ENCODE results near the gene CAB39.
"Not testable (repeated sequence)": the region's sequence is repeated elsewhere in the genome, so short reads cannot be mapped to it uniquely, and the experiment has no call there.

Gene CAB39

GRCh38 chr2:230724957-230725356, 12.3 kb downstream of the CAB39 start:
- H3K9me3 ChIP-seq (ENCODE audit: control insufficient read depth, insufficient read depth, low read length); H3K4me1 ChIP-seq (ENCODE audit: control insufficient read depth, insufficient read depth, low read length); H3K36me3 ChIP-seq (ENCODE audit: control insufficient read depth, insufficient read depth, low read length); H3K27me3 ChIP-seq (ENCODE audit: control insufficient read depth, insufficient read depth, low read length); H3K4me3 ChIP-seq (ENCODE audit: low read length); H3K27ac ChIP-seq (ENCODE audit: low read length); DNase-seq (ENCODE audit: low read depth, low spot score): not testable (repeated sequence)
- WGBS (ENCODE audit: insufficient coverage, insufficient read length): no CpG with 5 or more reads among the region's 14 CpGs

DNA sequence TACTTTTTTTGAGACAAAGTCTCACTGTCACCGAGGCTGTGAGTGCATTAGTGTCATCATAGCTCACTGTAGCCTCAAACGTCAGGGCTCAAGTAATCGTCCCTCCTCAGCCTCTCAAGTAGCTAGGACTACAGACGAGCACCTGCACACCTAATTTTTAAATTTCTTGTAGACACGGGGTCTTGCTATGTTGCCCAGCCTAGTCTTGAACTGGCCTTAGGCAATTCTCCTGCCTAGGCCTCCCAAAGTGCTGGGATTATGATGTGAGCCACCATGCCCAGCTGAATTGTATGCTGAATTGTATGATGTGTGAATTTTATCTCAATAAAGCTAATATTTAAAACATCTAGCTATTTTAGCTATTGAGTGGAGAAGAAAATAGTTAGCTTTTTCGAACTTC, 18.9 kb downstream of the CAB39 start:
- H3K27ac ChIP-seq (ENCODE audit: low read length): no peak overlapping the region
- no CpG with 5 or more reads among the region's 6 CpGs for WGBS (ENCODE audit: insufficient coverage, insufficient read length)
- H3K9me3 ChIP-seq (ENCODE audit: control insufficient read depth, insufficient read depth, low read length): no peaks in the 10 kb centered on the region
- no peaks in the 10 kb centered on the region for H3K36me3 ChIP-seq (ENCODE audit: control insufficient read depth, insufficient read depth, low read length)
- H3K4me3 ChIP-seq (ENCODE audit: low read length): no peak overlapping the region
- H3K27me3 ChIP-seq (ENCODE audit: control insufficient read depth, insufficient read depth, low read length): no peaks in the 10 kb centered on the region
- DNase-seq (ENCODE audit: low read depth, low spot score): no peak
- H3K4me1 ChIP-seq (ENCODE audit: control insufficient read depth, insufficient read depth, low read length): no peaks in the 10 kb centered on the region; the same call in 1 of the 2 replicates

DNA sequence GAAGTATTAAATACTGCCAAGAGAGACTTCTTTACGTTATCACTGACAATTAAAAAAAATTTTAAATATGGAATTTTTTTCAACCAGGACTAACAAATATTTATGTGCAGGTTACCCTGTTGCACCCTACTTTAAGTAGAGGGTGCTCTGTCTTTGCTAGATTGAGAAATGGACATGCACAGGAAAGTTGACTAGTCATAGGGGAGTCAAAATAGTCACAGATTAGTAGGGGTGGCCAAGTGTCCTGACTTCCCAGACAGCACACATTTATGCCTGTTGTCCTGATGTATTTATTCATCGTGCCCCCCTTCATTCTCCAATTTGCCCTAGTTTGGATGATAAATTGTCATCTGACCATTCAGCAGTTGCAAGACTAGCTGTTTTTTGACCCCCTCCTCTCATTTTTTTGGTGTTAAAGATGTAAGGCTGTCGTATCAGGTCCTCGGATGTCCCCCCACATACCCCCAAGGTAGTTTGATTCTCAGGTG, 20.3 kb downstream of the CAB39 start:
- Histone ChIP-seq H3K27me3 (ENCODE audit: control insufficient read depth, insufficient read depth, low read length) (no peaks in the 10 kb centered on the region), H3K9me3 (ENCODE audit: control insufficient read depth, insufficient read depth, low read length) (no peaks in the 10 kb centered on the region), H3K4me3 (ENCODE audit: low read length) (no peak overlapping the region), H3K27ac (ENCODE audit: low read length) (no peak overlapping the region), H3K4me1 (ENCODE audit: control insufficient read depth, insufficient read depth, low read length) (no peaks in the 10 kb centered on the region; the same call in 1 of the 2 replicates), H3K36me3 (ENCODE audit: control insufficient read depth, insufficient read depth, low read length) (no peaks in the 10 kb centered on the region)
- no CpG with 5 or more reads among the region's 4 CpGs for WGBS (ENCODE audit: insufficient coverage, insufficient read length)
- no peak for DNase-seq (ENCODE audit: low read depth, low spot score)

DNA sequence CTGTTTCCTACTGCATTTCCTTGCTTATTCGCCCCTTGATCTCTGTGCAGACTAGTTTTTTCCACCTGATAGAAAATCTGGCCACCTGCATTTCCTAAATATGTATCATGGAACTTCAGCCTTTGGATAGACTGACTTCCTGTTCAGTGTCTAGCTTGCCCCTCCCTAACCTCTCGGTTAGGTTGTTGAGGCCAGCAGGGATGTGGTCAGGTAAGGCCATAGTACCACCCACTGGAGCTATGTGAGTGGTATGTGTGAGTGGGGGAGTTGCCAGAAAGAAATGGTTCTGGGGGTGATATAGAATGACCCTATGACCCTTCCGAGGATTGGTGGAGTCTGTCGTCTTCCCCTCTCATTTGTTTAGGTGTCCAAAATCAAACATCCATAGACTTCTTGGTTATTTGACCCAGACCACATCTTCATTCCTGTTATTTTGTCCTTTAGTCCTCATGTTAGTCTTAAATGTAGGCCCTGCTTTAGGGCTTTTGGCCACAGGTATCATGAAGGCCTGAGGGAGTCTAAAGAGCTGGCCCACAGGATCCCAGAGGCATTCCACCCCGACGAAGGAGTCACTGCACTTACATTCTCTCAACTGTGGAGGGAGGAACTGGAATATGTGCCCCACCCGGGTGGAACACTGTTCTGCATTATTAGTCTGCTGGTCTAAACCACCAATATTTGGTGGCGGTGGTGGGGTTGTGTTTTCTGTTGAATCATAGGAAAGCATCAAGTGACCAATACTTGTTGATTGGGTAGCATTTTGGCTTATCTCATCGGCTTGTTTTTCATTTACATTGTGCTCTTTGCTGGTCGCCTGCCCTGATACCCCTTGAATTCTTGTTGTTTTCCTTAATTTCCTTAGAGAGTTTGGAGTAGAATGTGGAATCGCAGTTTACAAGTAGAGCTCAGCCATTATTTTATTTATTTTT, 21.9 kb downstream of the CAB39 start:
- no CpG with 5 or more reads among the region's 11 CpGs for WGBS (ENCODE audit: insufficient coverage, insufficient read length)
- H3K36me3 ChIP-seq (ENCODE audit: control insufficient read depth, insufficient read depth, low read length): no peaks in the 10 kb centered on the region
- no peaks in the 10 kb centered on the region for H3K9me3 ChIP-seq (ENCODE audit: control insufficient read depth, insufficient read depth, low read length)
- H3K27me3 ChIP-seq (ENCODE audit: control insufficient read depth, insufficient read depth, low read length): no peaks in the 10 kb centered on the region
- H3K27ac ChIP-seq (ENCODE audit: low read length): no peak overlapping the region
- DNase-seq (ENCODE audit: low read depth, low spot score): no peak
- H3K4me1 ChIP-seq (ENCODE audit: control insufficient read depth, insufficient read depth, low read length): no peaks in the 10 kb centered on the region; the same call in 1 of the 2 replicates
- H3K4me3 ChIP-seq (ENCODE audit: low read length): no peak overlapping the region

GRCh38 chr2:230735884-230736283, 23.2 kb downstream of the CAB39 start:
- Histone ChIP-seq H3K9me3 (ENCODE audit: control insufficient read depth, insufficient read depth, low read length) (no peaks in the 10 kb centered on the region), H3K36me3 (ENCODE audit: control insufficient read depth, insufficient read depth, low read length) (no peaks in the 10 kb centered on the region), H3K27me3 (ENCODE audit: control insufficient read depth, insufficient read depth, low read length) (no peaks in the 10 kb centered on the region), H3K4me1 (ENCODE audit: control insufficient read depth, insufficient read depth, low read length) (no peaks in the 10 kb centered on the region; the same call in 1 of the 2 replicates), H3K27ac (ENCODE audit: low read length) (no peak overlapping the region), H3K4me3 (ENCODE audit: low read length) (no peak overlapping the region)
- DNase-seq (ENCODE audit: low read depth, low spot score): no peak
- no CpG with 5 or more reads among the region's 2 CpGs for WGBS (ENCODE audit: insufficient coverage, insufficient read length)

- Histone ChIP-seq H3K4me1 (ENCODE audit: control insufficient read depth, insufficient read depth, low read length) (no peaks in the 10 kb centered on the region; the same call in 1 of the 2 replicates), H3K27me3 (ENCODE audit: control insufficient read depth, insufficient read depth, low read length) (no peaks in the 10 kb centered on the region), H3K27ac (ENCODE audit: low read length) (no peak overlapping the region), H3K9me3 (ENCODE audit: control insufficient read depth, insufficient read depth, low read length) (no peaks in the 10 kb centered on the region), H3K4me3 (ENCODE audit: low read length) (no peak overlapping the region), H3K36me3 (ENCODE audit: control insufficient read depth, insufficient read depth, low read length) (no peaks in the 10 kb centered on the region)
- WGBS (ENCODE audit: insufficient coverage, insufficient read length): no CpG with 5 or more reads among the region's 5 CpGs
- DNase-seq (ENCODE audit: low read depth, low spot score): no peak
Measured at GRCh38 chr2:230737300-230737699, 24.7 kb downstream of the CAB39 start.

GRCh38 chr2:230737791-230738226, 25.2 kb downstream of the CAB39 start:
- Histone ChIP-seq H3K4me3 (ENCODE audit: low read length) (no peak overlapping the region), H3K36me3 (ENCODE audit: control insufficient read depth, insufficient read depth, low read length) (no peaks in the 10 kb centered on the region), H3K9me3 (ENCODE audit: control insufficient read depth, insufficient read depth, low read length) (no peaks in the 10 kb centered on the region), H3K27me3 (ENCODE audit: control insufficient read depth, insufficient read depth, low read length) (no peaks in the 10 kb centered on the region), H3K4me1 (ENCODE audit: control insufficient read depth, insufficient read depth, low read length) (no peaks in the 10 kb centered on the region; the same call in 1 of the 2 replicates), H3K27ac (ENCODE audit: low read length) (no peak overlapping the region)
- WGBS (ENCODE audit: insufficient coverage, insufficient read length): no CpG with 5 or more reads among the region's 6 CpGs
- no peak for DNase-seq (ENCODE audit: low read depth, low spot score)

DNA sequence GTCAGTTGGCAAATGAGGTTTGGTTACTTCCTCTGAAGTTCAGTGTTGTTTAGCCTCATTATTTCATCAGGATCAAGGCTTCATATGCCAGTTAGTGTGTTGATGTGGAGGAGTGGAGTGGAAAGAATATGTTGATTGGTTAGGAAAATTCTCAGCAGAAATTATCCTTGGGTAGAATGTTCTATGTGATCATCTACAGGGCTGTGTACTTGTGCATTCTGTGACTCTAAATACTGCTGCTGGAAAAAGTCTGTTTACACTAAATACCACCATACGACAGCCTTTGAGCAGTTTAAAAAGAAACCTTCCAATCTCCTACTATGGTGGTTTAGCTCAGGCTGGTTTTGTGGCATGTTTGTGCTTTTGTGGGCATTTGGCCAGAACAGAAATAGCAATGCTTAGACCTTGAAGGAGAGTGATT, 25.8 kb downstream of the CAB39 start:
- DNase-seq (ENCODE audit: low read depth, low spot score): no peak
- H3K27me3 ChIP-seq (ENCODE audit: control insufficient read depth, insufficient read depth, low read length): no peaks in the 10 kb centered on the region
- no peaks in the 10 kb centered on the region for H3K36me3 ChIP-seq (ENCODE audit: control insufficient read depth, insufficient read depth, low read length)
- no peaks in the 10 kb centered on the region for H3K9me3 ChIP-seq (ENCODE audit: control insufficient read depth, insufficient read depth, low read length)
- no peak overlapping the region for H3K4me3 ChIP-seq (ENCODE audit: low read length)
- H3K4me1 ChIP-seq (ENCODE audit: control insufficient read depth, insufficient read depth, low read length): no peaks in the 10 kb centered on the region; the same call in 1 of the 2 replicates
- no CpG with 5 or more reads among the region's 1 CpG for whole genome bisulfite sequencing (ENCODE audit: insufficient coverage, insufficient read length)
- no peak overlapping the region for H3K27ac ChIP-seq (ENCODE audit: low read length)

DNA sequence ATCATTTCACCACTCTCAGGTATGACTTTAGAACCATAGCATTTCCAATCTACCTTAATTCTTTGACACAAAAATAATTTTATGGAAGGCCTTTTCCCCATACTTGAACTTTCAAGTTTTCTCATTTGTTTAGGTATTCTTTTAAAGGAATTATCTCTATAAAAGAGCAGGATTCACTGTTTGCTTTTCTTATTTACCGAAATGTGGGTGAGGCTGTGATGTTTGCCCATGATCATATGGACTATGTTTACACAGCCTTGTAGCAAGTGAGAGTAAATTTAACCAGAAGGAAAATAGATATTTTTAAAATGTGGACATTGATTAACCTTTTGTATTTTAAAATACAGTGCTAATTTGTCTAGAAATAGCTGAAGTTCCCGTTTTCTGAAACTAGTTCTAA, 26.3 kb downstream of the CAB39 start:
- Histone ChIP-seq H3K36me3 (ENCODE audit: control insufficient read depth, insufficient read depth, low read length) (no peaks in the 10 kb centered on the region), H3K9me3 (ENCODE audit: control insufficient read depth, insufficient read depth, low read length) (no peaks in the 10 kb centered on the region), H3K4me1 (ENCODE audit: control insufficient read depth, insufficient read depth, low read length) (no peaks in the 10 kb centered on the region; the same call in 1 of the 2 replicates), H3K4me3 (ENCODE audit: low read length) (no peak overlapping the region), H3K27ac (ENCODE audit: low read length) (no peak overlapping the region), H3K27me3 (ENCODE audit: control insufficient read depth, insufficient read depth, low read length) (no peaks in the 10 kb centered on the region)
- DNase-seq (ENCODE audit: low read depth, low spot score): no peak
- no CpG with 5 or more reads among the region's 2 CpGs for WGBS (ENCODE audit: insufficient coverage, insufficient read length)

DNA sequence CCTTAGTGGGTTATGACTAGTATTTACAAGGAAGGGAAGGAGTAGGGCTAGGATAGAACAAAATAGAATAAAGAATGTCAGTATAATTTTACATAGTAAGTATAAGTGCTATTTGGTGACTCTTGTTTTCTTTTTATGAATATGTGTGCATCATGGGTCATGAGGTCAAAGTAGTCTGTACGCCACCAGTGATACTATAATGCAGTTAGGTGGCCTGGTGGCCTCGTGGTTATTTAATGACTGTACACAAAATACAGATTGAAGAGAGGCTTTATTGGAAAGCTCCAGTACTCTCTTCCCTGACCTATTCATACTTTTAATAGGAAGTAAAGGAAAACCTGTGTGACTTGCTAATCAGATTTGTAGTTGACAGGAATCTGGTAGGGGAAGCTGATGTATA, 27.3 kb downstream of the CAB39 start:
- Histone ChIP-seq H3K36me3 (ENCODE audit: control insufficient read depth, insufficient read depth, low read length) (no peaks in the 10 kb centered on the region), H3K27me3 (ENCODE audit: control insufficient read depth, insufficient read depth, low read length) (no peaks in the 10 kb centered on the region), H3K27ac (ENCODE audit: low read length) (no peak overlapping the region), H3K9me3 (ENCODE audit: control insufficient read depth, insufficient read depth, low read length) (no peaks in the 10 kb centered on the region), H3K4me3 (ENCODE audit: low read length) (no peak overlapping the region), H3K4me1 (ENCODE audit: control insufficient read depth, insufficient read depth, low read length) (no peaks in the 10 kb centered on the region)
- no CpG with 5 or more reads among the region's 2 CpGs for WGBS (ENCODE audit: insufficient coverage, insufficient read length)
- DNase-seq (ENCODE audit: low read depth, low spot score): no peak

Data from iPS DF 6.9 (cell line).